ENCODE measurements around the gene TLR7. TPM values are rescaled to one million over a fixed set of nuclear protein-coding genes. Genes with fewer than 3 reads are reported as not detected.

TLR7 gene
- total and polyA plus RNA-seq, 12 donors: 0.03 to 3.2 (median 0.46) TPM

DNA sequence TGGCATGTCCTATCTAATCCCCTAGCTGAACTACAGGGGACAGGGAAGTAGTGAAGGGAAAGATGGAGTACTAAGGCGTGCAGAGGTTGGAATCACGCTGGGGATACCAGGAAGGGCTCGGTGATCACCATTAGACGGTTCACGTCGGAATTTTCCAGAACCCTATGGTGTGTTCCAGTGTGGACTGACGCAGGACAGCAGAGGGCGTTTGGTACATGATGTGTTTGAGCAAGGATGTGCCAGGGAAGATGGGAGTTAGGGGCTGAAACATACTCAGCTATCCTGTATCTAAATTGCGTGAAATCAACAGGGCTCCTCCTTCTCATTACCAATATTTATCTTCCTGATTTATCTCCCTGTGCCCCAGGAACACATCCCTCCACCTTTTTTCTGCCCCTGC is 41.9 kb upstream of the TLR7 start:
- TF ChIP-seq, protein P1, sequence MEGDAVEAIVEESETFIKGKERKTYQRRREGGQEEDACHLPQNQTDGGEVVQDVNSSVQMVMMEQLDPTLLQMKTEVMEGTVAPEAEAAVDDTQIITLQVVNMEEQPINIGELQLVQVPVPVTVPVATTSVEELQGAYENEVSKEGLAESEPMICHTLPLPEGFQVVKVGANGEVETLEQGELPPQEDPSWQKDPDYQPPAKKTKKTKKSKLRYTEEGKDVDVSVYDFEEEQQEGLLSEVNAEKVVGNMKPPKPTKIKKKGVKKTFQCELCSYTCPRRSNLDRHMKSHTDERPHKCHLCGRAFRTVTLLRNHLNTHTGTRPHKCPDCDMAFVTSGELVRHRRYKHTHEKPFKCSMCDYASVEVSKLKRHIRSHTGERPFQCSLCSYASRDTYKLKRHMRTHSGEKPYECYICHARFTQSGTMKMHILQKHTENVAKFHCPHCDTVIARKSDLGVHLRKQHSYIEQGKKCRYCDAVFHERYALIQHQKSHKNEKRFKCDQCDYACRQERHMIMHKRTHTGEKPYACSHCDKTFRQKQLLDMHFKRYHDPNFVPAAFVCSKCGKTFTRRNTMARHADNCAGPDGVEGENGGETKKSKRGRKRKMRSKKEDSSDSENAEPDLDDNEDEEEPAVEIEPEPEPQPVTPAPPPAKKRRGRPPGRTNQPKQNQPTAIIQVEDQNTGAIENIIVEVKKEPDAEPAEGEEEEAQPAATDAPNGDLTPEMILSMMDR (IDR thresholded peaks at IDR 0.05): no peak
- intact Hi-C loops (cut with DNase I): no loop called here
- H3K27ac ChIP-seq: no peak overlapping the region
- peaks cover 0 to 25% (median 0%) of the 10 kb centered on the region in 9 donors for H3K36me3 ChIP-seq
- ATAC-seq (no peak), DNase-seq (no peak)
- H3K27me3 ChIP-seq: peaks cover 0 to 4% (median 0%) of the 10 kb centered on the region in 7 donors
- no peak overlapping the region for H3K4me3 ChIP-seq
- 85 to 90% methylated on average over 9 of the region's 9 CpGs for WGBS, 2 donors
- H3K4me1 ChIP-seq: no peaks in the 10 kb centered on the region
- no peaks in the 10 kb centered on the region for H3K9me3 ChIP-seq

DNA sequence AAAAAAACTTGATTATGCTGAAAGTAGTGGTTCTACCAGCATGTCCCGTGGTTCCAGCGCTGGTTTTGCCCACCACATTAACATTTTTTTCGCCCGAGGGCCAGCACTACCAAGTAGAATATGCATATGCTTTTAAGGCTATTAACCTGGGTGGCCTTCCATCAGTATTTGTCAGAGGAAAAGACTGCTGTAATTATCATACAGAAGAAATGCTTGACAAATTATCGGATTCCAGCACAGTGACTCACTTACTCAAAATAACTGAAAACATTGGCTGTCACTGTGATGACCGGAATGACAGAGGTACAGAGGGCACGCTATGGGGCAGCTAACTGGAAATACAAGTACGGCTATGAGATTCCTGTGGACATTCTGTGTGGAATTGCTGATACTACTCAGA is 41.1 kb upstream of the TLR7 start:
- no peaks in the 10 kb centered on the region for H3K9me3 ChIP-seq
- H3K27me3 ChIP-seq: peaks cover 0 to 11% (median 0%) of the 10 kb centered on the region in 7 donors
- DNase-seq (no peak), ATAC-seq (no peak)
- 70 to 78% methylated on average over 8 of the region's 8 CpGs for WGBS, 2 donors
- H3K36me3 ChIP-seq: peaks cover 0 to 22% (median 0%) of the 10 kb centered on the region in 9 donors
- no peak overlapping the region for H3K4me3 ChIP-seq
- intact Hi-C loops (cut with DNase I): no loop called here
- no peak overlapping the region for H3K27ac ChIP-seq
- TF ChIP-seq, protein P1 (IDR thresholded peaks at IDR 0.05): no peak
- H3K4me1 ChIP-seq: no peaks in the 10 kb centered on the region

DNA sequence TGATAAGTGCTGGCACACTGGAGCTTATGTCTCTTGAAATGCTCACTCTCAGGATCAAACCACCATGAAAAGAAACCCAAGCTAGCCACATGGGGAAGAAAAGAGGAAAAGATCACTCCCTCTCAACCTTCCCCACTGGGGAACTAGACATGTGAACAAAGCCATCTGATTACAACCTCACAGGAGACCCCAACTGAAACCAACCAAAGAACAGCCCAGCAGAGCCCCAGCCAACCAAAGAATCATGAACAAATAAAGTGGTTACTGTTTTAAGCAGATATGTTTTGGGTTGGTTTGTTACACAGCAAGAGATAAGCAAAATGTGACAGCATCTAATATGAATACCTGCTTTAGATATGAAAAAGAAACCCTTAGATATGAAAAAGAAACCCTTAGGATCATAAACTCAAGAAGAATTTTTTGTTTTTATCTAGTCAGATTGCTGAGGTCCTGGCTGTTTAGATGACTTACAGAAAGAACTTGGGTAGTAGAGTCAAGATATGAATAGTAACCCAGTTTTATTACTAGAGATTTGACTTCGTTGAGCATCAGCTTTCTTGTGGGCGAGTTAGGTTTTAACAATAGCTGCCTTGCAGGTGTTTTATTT is 23.7 kb upstream of the TLR7 start:
- no peak for ATAC-seq

DNA sequence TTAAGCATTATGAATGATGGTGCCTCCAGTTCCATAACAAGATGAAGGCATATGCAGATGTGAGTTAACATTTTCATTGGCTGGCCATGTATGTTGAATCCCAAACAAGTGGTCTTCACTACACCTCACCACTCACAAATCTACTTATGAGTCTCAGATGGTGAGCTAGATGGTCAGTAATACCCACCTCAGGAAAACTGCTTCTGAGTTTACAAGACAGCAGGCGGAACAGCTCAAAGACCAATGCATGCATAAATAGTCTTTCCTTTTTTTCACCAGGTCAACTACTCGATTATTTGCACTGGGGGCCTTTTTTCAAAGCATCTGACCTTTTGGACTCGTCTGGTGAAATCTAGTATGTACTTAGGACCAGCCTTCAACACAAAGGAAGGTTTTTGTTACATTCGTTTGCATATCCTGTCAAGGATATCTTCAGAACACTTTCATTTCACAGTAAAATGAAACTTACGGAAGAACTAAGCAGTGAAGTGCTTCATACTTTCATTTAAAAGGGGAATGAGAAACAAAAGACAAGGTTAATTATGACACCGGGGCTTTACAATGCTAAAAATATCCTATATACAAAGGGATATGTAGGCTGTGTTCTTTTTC is 23.1 kb upstream of the TLR7 start:
- ATAC-seq: no peak
- 49 to 51% methylated on average over 6 of the region's 6 CpGs for WGBS, 2 donors
- DNase-seq: no peak
- H3K9me3 ChIP-seq: no peaks in the 10 kb centered on the region
- H3K36me3 ChIP-seq: no peaks in the 10 kb centered on the region
- intact Hi-C loops (cut with DNase I): no loop called here
- TF ChIP-seq, protein P1 (IDR thresholded peaks at IDR 0.05): no peak
- no peak overlapping the region for H3K4me3 ChIP-seq
- no peaks in the 10 kb centered on the region for H3K4me1 ChIP-seq
- no peak overlapping the region for H3K27ac ChIP-seq
- H3K27me3 ChIP-seq: peaks cover 0 to 12% (median 0%) of the 10 kb centered on the region in 7 donors

More for the DNA sequence above, 23.7 kb upstream of the TLR7 start:
- intact Hi-C loops (cut with DNase I): no loop called here
- Histone ChIP-seq H3K4me3 (no peak overlapping the region), H3K27me3 (peaks cover 0 to 14% (median 0%) of the 10 kb centered on the region in 7 donors), H3K9me3 (no peaks in the 10 kb centered on the region), H3K27ac (no peak overlapping the region), H3K36me3 (no peaks in the 10 kb centered on the region), H3K4me1 (no peaks in the 10 kb centered on the region)
- WGBS, 2 donors: 80 to 83% methylated on average over 2 of the region's 2 CpGs
- DNase-seq: no peak
- TF ChIP-seq, protein P1 (IDR thresholded peaks at IDR 0.05): no peak

Data from heart right ventricle (tissue), 16 donors.